Activated CD4-positive, alpha-beta memory T cell treated with anti-CD3 and anti-CD28 coated beads for 36 hours (primary cell): ENCODE measurements around the gene CUL2. TPM values are rescaled to one million over a fixed set of nuclear protein-coding genes. Genes with fewer than 3 reads are reported as not detected.
"Not testable (repeated sequence)": the region's sequence is repeated elsewhere in the genome, so short reads cannot be mapped to it uniquely, and the experiment has no call there.

Experiments
- CTCF ChIA-PET: fragments of 350-600 bp; sonication (Branson Sonifier 250); formaldehyde crosslinking; loops from one replicate; lab custom pipeline; 2021; ENCODE audit warnings: antibody characterized with exemption, inconsistent platforms; lab: Charles Lee
- POLR2A ChIA-PET: fragments of 350-600 bp; sonication (Branson Sonifier 250); formaldehyde crosslinking; loops from one replicate; lab custom pipeline; 2021; ENCODE audit warnings: antibody characterized with exemption; lab: Charles Lee
- DNase-seq: peaks from one replicate; pipeline ENCODE4 v3.0.0-alpha.2; 2020
- H3K27ac Mint-ChIP-seq: one replicate; pipeline ENCODE4 v1.8.0; 2021; ENCODE audit warnings: mixed read lengths
- H3K27me3 Mint-ChIP-seq: one replicate; pipeline ENCODE4 v1.8.0; 2021; ENCODE audit warnings: mixed read lengths
- H3K36me3 Mint-ChIP-seq: one replicate; pipeline ENCODE4 v1.8.0; 2021; ENCODE audit warnings: mixed read lengths
- H3K4me1 Mint-ChIP-seq: one replicate; pipeline ENCODE4 v1.8.0; 2021; ENCODE audit warnings: low read depth, mixed read lengths
- H3K4me3 Mint-ChIP-seq: one replicate; pipeline ENCODE4 v1.8.0; 2021; ENCODE audit warnings: mild to moderate bottlenecking, mixed read lengths
- H3K9me3 Mint-ChIP-seq: one replicate; pipeline ENCODE4 v1.8.0; 2021; ENCODE audit warnings: mixed read lengths
- intact Hi-C: fragments of 100-400 bp; cut with micrococcal nuclease; formaldehyde crosslinking; loops from one replicate; pipeline ENCODE4 v1.15.1; 2023
- total RNA-seq, 2 experiments: library from RNA; stranded (reverse); gene quantifications; one replicate each; pipeline ENCODE4 v1.2.3, GENCODE V29; 2021

CUL2 gene
- total RNA-seq, 2 experiments from 2014 or later: 39.7 to 43.3 TPM

- H3K27me3 Mint-ChIP-seq, H3K4me3 Mint-ChIP-seq, intact Hi-C loops, DNase-seq, H3K9me3 Mint-ChIP-seq, H3K27ac Mint-ChIP-seq, POLR2A ChIA-PET: not testable (repeated sequence)
- CTCF ChIA-PET: interaction anchor here (0.7 to 1.8 kb wide), 2 partner anchors 14 to 86 kb away, joined by 3 to 4 read pairs; no protein-coding TSS in a partner anchor
- Mint-ChIP-seq H3K4me1 (peaks cover 26% of the 10 kb centered on the region), H3K36me3 (peaks cover 11% of the 10 kb centered on the region)
These were observed 9.9 kb downstream of the CUL2 start for GRCh38 chr10:35080261-35080660.

- Mint-ChIP-seq H3K27ac (no peak overlapping the region), H3K9me3 (no peaks in the 10 kb centered on the region), H3K36me3 (peaks cover 11% of the 10 kb centered on the region), H3K4me1 (peaks cover 28% of the 10 kb centered on the region), H3K4me3 (no peak overlapping the region), H3K27me3 (no peaks in the 10 kb centered on the region)
- ChIA-PET CTCF (interaction anchor here (1.8 kb wide), 1 partner anchor 85 kb away, joined by 4 read pairs; no protein-coding TSS in a partner anchor), POLR2A (no interaction called here)
- no peak for DNase-seq
- intact Hi-C loops: no loop called here
These were observed 10.4 kb downstream of the CUL2 start for GRCh38 chr10:35079763-35080162.

GRCh38 chr10:35079265-35079664 lies 10.9 kb downstream of the CUL2 start:
- DNase-seq: no peak
- POLR2A ChIA-PET: no interaction called here
- Mint-ChIP-seq H3K9me3 (no peaks in the 10 kb centered on the region), H3K4me1 (peaks cover 30% of the 10 kb centered on the region), H3K27ac (no peak overlapping the region), H3K27me3 (no peaks in the 10 kb centered on the region), H3K36me3 (peaks cover 8% of the 10 kb centered on the region), H3K4me3 (no peak overlapping the region)
- intact Hi-C loops: no loop called here
- CTCF ChIA-PET: no interaction called here

- ChIA-PET POLR2A (no interaction called here), CTCF (interaction anchor here (1.3 kb wide), 1 partner anchor 14 kb away, joined by 3 read pairs; no protein-coding TSS in a partner anchor)
- Mint-ChIP-seq H3K36me3 (peaks cover 5% of the 10 kb centered on the region), H3K4me3 (no peak overlapping the region), H3K4me1 (peaks cover 18% of the 10 kb centered on the region), H3K27me3 (no peaks in the 10 kb centered on the region), H3K27ac (no peak overlapping the region), H3K9me3 (no peaks in the 10 kb centered on the region)
- intact Hi-C loops: no loop called here
- DNase-seq: no peak
These were observed 14.9 kb downstream of the CUL2 start for GRCh38 chr10:35075228-35075627.

- Mint-ChIP-seq H3K27ac (no peak overlapping the region), H3K4me1 (peaks cover 14% of the 10 kb centered on the region), H3K9me3 (no peaks in the 10 kb centered on the region), H3K4me3 (no peak overlapping the region), H3K36me3 (peaks cover 9% of the 10 kb centered on the region), H3K27me3 (no peaks in the 10 kb centered on the region)
- ChIA-PET CTCF (interaction anchor here (0.6 to 1.3 kb wide), 3 partner anchors 15 to 622 kb away, joined by 3 to 4 read pairs (median 4); no protein-coding TSS in a partner anchor), POLR2A (interaction anchor here (0.6 kb wide), 1 partner anchor 115 kb away, joined by 4 read pairs; no protein-coding TSS in a partner anchor)
- DNase-seq: no peak
- intact Hi-C loops: no loop called here
These were observed 15.9 kb downstream of the CUL2 start for GRCh38 chr10:35074266-35074665.

GRCh38 chr10:35070521-35070920 lies 19.6 kb downstream of the CUL2 start:
- Mint-ChIP-seq H3K9me3 (no peaks in the 10 kb centered on the region), H3K4me3 (no peak overlapping the region), H3K36me3 (peaks cover 16% of the 10 kb centered on the region), H3K27me3 (no peaks in the 10 kb centered on the region), H3K4me1 (peaks cover 14% of the 10 kb centered on the region), H3K27ac (no peak overlapping the region)
- intact Hi-C loops: no loop called here
- ChIA-PET POLR2A (no interaction called here), CTCF (no interaction called here)
- no peak for DNase-seq

GRCh38 chr10:35063837-35064454 lies 26.2 kb downstream of the CUL2 start:
- peaks cover 18% of the 10 kb centered on the region for H3K36me3 Mint-ChIP-seq
- H3K27me3 Mint-ChIP-seq: no peaks in the 10 kb centered on the region
- no peak overlapping the region for H3K4me3 Mint-ChIP-seq
- no peak for DNase-seq
- H3K27ac Mint-ChIP-seq: no peak overlapping the region
- intact Hi-C loops: no loop called here
- no peaks in the 10 kb centered on the region for H3K9me3 Mint-ChIP-seq
- ChIA-PET CTCF (no interaction called here), POLR2A (no interaction called here)
- H3K4me1 Mint-ChIP-seq: no peaks in the 10 kb centered on the region

- peaks cover 2% of the 10 kb centered on the region for H3K4me1 Mint-ChIP-seq
- CTCF ChIA-PET: no interaction called here
- no peaks in the 10 kb centered on the region for H3K9me3 Mint-ChIP-seq
- no peaks in the 10 kb centered on the region for H3K27me3 Mint-ChIP-seq
- peaks cover 28% of the 10 kb centered on the region for H3K36me3 Mint-ChIP-seq
- no peak for DNase-seq
- no peak overlapping the region for H3K27ac Mint-ChIP-seq
- H3K4me3 Mint-ChIP-seq: no peak overlapping the region
- POLR2A ChIA-PET: no interaction called here
- intact Hi-C loops: no loop called here
These were observed 30.7 kb downstream of the CUL2 start for GRCh38 chr10:35059481-35059880.

GRCh38 chr10:35058686-35059085 lies 31.5 kb downstream of the CUL2 start:
- no peaks in the 10 kb centered on the region for H3K27me3 Mint-ChIP-seq
- no peaks in the 10 kb centered on the region for H3K9me3 Mint-ChIP-seq
- intact Hi-C loops: no loop called here
- ChIA-PET POLR2A (no interaction called here), CTCF (no interaction called here)
- no peak overlapping the region for H3K4me3 Mint-ChIP-seq
- H3K27ac Mint-ChIP-seq: no peak overlapping the region
- no peak for DNase-seq
- peaks cover 29% of the 10 kb centered on the region for H3K36me3 Mint-ChIP-seq
- peaks cover 2% of the 10 kb centered on the region for H3K4me1 Mint-ChIP-seq

- H3K27me3 Mint-ChIP-seq: no peaks in the 10 kb centered on the region
- no peak overlapping the region for H3K27ac Mint-ChIP-seq
- CTCF ChIA-PET: no interaction called here
- no peak overlapping the region for H3K4me3 Mint-ChIP-seq
- intact Hi-C loops: no loop called here
- DNase-seq: no peak
- H3K36me3 Mint-ChIP-seq: peaks cover 30% of the 10 kb centered on the region
- H3K9me3 Mint-ChIP-seq: no peaks in the 10 kb centered on the region
- POLR2A ChIA-PET: no interaction called here
- H3K4me1 Mint-ChIP-seq: peaks cover 2% of the 10 kb centered on the region
These were observed 32.0 kb downstream of the CUL2 start for GRCh38 chr10:35058134-35058533.

- Mint-ChIP-seq H3K36me3 (peaks cover 32% of the 10 kb centered on the region), H3K4me3 (no peak overlapping the region), H3K27ac (no peak overlapping the region), H3K4me1 (peaks cover 2% of the 10 kb centered on the region), H3K9me3 (no peaks in the 10 kb centered on the region), H3K27me3 (no peaks in the 10 kb centered on the region)
- intact Hi-C loops: no loop called here
- POLR2A ChIA-PET: interaction anchor here (1.4 kb wide), 1 partner anchor 70 kb away, joined by 3 read pairs; the partner anchor contains the start of gene CREM
- DNase-seq: no peak
- CTCF ChIA-PET: no interaction called here
These were observed 33.5 kb downstream of the CUL2 start for GRCh38 chr10:35056686-35057085.

GRCh38 chr10:35056133-35056532 lies 34.0 kb downstream of the CUL2 start:
- no peaks in the 10 kb centered on the region for H3K27me3 Mint-ChIP-seq
- no peak for DNase-seq
- peaks cover 2% of the 10 kb centered on the region for H3K4me1 Mint-ChIP-seq
- no peak overlapping the region for H3K27ac Mint-ChIP-seq
- CTCF ChIA-PET: no interaction called here
- intact Hi-C loops: no loop called here
- H3K36me3 Mint-ChIP-seq: peaks cover 35% of the 10 kb centered on the region
- no peak overlapping the region for H3K4me3 Mint-ChIP-seq
- POLR2A ChIA-PET: interaction anchor here (1.4 kb wide), 1 partner anchor 71 kb away, joined by 3 read pairs; the partner anchor contains the start of gene CREM
- no peaks in the 10 kb centered on the region for H3K9me3 Mint-ChIP-seq

GRCh38 chr10:35050568-35050967 lies 39.6 kb downstream of the CUL2 start:
- H3K4me3 Mint-ChIP-seq: no peak overlapping the region
- no peaks in the 10 kb centered on the region for H3K9me3 Mint-ChIP-seq
- no peak overlapping the region for H3K27ac Mint-ChIP-seq
- H3K36me3 Mint-ChIP-seq: peaks cover 39% of the 10 kb centered on the region
- intact Hi-C loops: no loop called here
- no peaks in the 10 kb centered on the region for H3K4me1 Mint-ChIP-seq
- H3K27me3 Mint-ChIP-seq: no peaks in the 10 kb centered on the region
- CTCF ChIA-PET: interaction anchor here (1.0 kb wide), 1 partner anchor 56 kb away, joined by 3 read pairs; no protein-coding TSS in a partner anchor
- POLR2A ChIA-PET: no interaction called here
- DNase-seq: no peak
